ENCODE measurements around the gene FKBP8.

The FKBP8 gene

GRCh38 chr19:18506101-18506930 lies 37.1 kb downstream of the FKBP8 start:
- DNase-seq: no peak
- intact Hi-C loops (cut with DNase I): no loop called here

DNA sequence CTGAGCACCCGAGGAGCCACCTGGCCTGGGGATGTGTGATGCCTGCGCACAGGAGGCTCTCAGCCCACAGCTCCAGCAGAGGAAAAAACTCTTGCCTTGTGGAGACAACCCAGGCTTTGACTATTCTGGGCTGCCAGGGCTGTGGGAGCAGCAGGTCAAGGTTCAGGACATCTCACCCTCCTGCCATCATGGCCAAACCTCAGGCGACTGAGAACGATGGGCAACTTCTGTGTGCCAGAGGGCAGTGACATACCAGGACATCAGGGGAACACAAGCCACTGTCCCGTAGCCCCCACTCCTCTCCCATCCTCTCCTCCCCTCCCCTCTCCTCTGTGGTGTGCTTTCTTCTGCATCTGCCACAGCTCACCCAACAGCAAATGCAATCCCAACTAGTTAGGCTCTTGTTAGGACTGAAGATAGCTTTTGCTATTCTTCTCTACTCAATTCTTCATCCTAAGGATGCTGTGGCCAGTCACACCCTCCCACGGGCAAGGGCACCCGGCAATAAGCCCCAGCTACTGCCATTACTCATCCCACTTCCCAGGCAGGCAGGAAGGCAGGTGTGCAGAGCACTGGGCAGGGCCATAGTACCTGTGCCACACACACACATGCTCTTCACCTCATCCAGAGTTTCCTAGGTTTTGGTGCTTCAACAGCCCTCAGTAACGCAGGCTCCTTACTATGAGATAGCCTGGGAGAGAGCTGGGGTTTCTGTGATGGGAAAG lies 38.3 kb downstream of the FKBP8 start:
- intact Hi-C loops (cut with DNase I): no loop called here

DNA sequence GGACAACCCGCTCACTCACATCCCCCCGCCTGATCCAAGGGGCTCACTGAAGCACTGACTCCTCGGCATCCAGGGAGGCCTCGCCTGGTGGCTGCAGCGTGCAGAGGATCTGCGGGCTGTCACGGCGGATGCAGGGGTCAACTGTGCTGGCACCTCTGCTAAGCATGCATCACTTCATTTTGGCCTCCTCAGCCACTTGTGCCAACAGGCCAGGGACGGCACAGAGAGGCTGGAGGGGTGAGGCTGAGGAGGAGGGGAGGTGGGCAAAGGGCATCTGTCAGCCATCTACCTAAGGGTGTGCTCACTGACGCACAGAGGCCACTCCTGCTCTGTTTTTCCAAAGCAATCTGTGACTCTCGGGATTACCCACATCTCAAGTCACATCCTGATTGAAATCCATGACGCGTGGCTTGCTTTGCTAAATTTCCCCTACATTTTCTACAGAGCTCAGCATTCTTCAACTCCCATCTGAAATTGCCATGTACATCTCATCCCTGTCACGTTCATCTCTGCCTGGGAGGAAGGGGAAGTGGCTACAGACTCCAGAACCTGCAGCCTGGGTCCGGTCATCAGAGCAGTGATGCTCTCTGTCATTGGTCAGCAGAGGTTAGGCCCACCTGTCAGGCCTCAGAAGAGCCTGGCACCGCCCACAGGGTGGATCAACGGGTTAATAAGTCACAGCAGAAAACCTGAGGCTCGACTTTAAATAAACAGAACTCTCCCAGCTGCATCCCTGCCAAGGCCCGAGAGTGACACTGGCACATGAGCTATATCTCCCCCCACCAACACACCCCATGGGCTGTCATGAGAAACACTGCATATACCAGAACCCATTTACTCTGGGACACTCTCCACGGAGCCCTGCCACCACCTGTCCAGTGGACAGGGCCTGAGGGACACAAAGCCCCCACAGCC lies 39.1 kb downstream of the FKBP8 start:
- no peak for DNase-seq
- intact Hi-C loops (cut with DNase I): no loop called here

More for the DNA sequence above, 38.3 kb downstream of the FKBP8 start:
- DNase-seq: no peak

DNA sequence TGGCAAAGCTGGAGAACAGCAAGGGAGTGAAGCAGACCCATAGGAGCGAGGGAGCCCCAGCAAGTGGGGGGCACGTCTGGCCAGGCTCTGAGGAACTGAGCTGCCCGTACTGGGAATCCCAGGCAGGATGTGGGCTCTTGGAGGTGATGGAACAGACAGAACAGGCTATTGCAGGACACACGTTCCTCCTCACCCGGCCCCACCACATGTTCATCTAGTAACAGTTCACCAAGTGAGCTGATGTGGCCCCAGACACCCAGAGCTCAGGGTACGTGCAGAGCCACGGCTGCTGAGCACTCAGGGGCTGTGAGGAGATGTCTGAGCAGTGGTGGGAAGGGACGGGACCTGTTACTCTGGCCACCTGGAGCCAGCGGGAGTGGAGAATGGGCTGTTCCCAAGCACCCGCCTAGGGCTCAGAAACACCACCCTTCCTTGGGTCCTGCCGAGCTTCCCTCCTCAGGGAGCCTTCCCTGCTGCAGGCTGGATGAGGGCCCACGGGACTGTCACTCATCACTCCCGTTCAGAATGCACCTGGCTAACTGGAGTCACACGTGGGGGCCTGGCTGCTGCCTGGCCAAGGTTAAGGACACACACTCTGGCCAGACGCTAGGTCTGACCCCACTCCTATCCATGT lies 39.9 kb downstream of the FKBP8 start:
- intact Hi-C loops (cut with DNase I): no loop called here
- DNase-seq: peak in 1 of 10 donors; percentile 89

- intact Hi-C loops (cut with DNase I): no loop called here
- peak in 6 of 10 donors; percentile 50 to 92 (median 76) for DNase-seq
These were observed 40.6 kb downstream of the FKBP8 start for GRCh38 chr19:18502638-18503294.

- no peak for DNase-seq
- intact Hi-C loops (cut with DNase I): no loop called here
These were observed 41.1 kb downstream of the FKBP8 start for GRCh38 chr19:18502246-18502637.

DNA sequence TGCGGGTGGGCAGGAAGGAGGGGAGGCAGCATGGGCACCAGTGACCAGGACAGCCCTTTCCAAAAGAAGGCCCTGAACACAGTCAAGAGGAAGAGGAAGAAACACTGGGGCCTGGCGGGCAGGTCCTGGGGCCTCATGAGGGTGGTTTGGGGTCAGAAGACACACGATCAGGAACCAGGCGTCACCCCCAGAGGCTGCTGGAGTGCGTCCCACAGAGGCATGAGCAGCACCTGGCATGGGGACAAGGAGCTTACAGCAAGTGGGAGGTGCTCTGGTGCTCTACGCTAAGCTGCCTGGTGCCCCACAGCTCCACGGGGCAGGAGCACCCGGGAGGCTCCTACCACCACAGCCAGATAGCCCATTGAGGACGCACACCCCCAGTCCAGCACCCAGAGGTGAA lies 41.5 kb downstream of the FKBP8 start:
- DNase-seq: no peak
- intact Hi-C loops (cut with DNase I): no loop called here

DNA sequence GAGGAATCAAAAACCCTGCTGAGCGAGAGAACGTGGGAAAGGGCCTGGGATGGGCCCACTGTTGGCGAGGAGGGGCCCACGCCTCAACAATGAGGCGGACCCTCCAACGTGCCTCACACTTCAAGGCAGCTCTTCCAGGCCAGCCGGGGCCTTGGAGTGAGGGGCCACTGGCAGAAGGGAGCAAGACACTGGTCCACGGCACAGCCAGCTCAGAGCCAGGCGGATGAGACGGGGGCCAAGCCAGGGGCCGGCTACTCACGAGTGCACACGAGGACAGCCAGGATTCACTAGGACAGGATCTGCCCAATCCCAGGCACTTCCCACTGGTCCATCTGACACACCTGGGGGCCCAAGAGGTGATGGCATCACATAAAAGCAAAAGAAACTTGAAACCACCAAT lies 42.0 kb downstream of the FKBP8 start:
- intact Hi-C loops (cut with DNase I): no loop called here
- no peak for DNase-seq

GRCh38 chr19:18500799-18501198 lies 42.6 kb downstream of the FKBP8 start:
- DNase-seq: no peak
- intact Hi-C loops (cut with DNase I): no loop called here

GRCh38 chr19:18500376-18500775 lies 43.0 kb downstream of the FKBP8 start:
- intact Hi-C loops (cut with DNase I): no loop called here
- DNase-seq: no peak

- no peak for DNase-seq
- intact Hi-C loops (cut with DNase I): no loop called here
These were observed 44.2 kb downstream of the FKBP8 start for GRCh38 chr19:18499055-18499775.

GRCh38 chr19:18496980-18497256 lies 46.5 kb downstream of the FKBP8 start:
- intact Hi-C loops (cut with DNase I): no loop called here
- DNase-seq: no peak

DNA sequence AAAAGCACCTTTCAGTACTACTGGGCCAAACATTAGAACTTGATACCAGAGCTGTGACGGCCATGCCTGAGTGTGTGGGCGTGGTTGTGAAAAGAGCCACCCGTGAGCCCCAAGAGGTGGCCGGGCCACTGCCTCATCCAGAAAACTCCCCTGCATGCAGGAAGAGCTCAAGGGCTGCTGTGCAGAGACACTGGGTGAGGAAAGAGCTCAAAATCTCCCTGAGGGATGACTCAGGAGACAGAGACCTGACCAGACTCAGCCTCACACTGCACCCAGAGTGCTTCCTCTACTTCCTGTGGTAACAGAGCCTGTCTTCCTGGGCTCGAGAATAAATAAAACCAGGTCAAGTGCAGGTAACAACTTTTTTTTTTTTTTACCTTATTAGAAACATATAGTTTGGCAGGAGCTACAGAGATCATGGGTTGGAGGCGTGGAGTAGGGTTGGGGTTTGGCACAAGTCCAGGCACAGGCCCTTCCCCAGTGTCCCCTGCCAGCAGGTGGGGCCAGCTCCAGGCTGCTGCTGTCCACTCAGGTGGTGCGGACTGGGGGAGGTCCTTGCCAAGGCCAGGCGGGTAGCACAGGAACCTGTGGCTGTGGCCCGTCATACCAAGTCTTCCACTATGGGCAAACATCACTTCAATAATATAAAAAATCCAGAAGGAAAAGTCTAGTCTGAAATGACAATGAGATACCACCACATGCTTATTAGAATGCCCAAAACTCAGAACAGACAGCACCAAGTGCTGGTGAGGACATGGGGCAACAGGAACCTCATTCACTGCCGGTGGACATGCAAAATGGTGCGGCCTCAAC lies 47.0 kb downstream of the FKBP8 start:
- no peak for DNase-seq
- intact Hi-C loops (cut with DNase I): no loop called here

- intact Hi-C loops (cut with DNase I): no loop called here
These were observed 48.0 kb downstream of the FKBP8 start for GRCh38 chr19:18495204-18495911.

DNA sequence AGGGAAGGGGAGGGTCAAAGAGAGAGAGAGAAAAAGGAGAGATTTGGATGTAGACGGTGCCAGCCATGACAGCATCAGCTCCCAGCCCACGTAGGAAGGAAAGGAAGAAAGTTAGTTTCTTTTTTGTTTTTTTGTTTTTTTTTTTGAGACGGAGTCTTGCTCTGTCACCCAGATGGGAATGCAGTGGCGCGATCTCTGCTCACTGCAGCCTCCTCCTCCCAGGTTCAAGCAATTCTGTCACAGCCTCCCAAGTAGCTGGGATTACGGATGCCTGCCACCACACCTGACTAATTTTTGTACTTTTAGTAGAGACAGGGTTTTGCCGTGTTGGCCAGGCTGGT lies 49.1 kb downstream of the FKBP8 start:
- intact Hi-C loops (cut with DNase I): no loop called here
- no peak for DNase-seq

More at GRCh38 chr19:18495204-18495911, 48.0 kb downstream of the FKBP8 start:
- DNase-seq: no peak

DNA sequence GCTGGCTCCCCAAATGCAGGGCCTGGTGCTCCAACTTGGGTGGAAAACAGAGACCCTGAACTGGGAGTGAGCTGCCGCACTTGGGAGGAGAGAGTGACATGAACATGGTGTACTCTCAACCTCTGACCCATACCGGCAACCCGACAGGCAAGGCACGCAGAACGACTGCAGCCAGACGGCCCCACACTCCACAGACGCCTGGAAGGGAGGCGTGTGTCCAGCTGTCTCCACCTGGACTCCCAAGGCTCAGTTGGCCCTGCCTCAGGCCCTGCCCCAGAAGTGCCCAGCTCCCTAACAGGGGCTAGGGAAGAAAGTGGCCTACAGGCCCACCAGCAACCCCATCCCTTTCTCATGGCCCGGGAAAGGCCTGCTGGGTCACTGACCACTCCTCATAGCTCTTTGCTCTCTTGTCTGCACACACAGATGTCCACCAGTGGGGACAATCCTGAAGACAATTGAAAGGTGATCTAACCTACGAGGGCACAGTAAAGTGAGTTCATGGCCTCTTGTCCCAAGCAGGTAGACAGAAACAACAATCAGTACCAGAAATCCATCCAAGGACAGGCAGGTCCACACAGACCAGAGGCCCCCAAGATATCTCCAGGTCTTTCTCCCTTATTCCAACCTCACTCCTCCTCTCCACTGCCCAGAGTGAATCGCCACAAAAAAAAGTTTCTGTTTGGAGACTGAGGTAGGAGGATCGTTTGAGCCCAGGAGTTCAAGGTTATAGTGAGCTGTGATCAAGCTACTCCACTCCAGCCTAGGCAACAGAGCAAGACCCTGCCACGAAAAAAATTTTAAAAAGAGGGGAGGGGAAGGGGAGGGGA lies 49.7 kb downstream of the FKBP8 start:
- intact Hi-C loops (cut with DNase I): no loop called here

More for the DNA sequence above, 49.7 kb downstream of the FKBP8 start:
- DNase-seq: no peak
